ENCODE data around the gene ATP8A1.

Gene ATP8A1

GRCh38 chr4:42366959-42367358, 289.9 kb downstream of the ATP8A1 start:
- no peak for DNase-seq (ENCODE audit: low read depth, low spot score)

DNA sequence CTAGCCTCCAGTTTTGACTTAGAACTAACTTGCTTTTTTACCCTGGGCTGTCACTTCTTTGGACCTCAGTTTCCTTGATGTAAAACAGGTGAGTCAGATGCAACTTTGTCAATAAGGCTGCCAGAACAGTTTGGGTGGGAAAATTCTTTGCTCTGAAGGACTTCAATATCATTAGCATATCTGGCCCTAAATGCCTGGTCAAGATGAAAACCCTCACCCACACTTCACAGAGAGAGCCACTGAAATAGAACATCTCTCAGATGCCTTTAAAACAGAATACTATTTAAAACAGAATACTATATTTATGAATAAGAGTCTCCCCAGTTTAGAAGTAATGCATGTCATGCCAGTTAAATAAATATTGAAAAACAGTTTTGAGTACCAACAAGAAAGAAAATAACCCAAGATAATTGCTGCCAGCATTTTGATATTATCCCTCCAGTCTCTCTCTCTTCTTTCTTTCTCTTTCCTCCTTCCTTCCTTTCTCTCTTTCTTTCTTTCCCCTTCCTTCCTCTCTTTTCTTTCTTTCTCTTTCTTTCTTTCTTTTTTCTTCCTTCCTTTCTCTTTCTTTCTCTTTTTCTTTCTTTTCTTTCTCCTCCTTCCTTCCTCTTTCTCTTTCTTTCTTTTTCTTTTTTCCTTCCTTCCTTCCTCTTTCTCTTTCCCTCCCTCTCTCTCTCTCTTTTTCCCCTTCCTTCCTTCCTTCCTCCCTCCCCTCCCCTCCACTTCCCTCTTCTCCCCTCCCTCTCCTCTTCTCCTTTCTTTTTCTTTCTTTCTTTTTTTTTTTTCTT, 292.4 kb downstream of the ATP8A1 start:
- no peak for DNase-seq (ENCODE audit: low read depth, low spot score)

DNA sequence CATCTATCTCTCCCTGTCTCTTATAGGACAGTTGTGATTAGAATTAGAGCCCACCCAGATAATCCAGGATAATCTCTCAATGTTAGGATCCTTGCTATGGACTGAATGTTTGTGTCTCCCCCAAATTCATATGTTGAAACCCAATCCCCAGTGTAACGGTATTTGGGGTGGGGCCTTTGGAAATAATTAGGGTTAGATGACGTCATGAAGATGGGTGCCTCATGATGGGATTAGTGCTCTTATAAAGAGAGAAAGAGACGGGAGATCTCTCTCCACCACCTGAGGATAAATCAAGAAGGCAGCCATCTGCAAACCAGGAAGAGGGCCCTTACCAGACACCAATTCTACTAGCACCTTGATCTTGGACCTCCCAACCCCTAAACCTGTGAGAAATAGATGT, 293.3 kb downstream of the ATP8A1 start:
- no peak for DNase-seq (ENCODE audit: low read depth, low spot score)

GRCh38 chr4:42362591-42362990, 294.3 kb downstream of the ATP8A1 start:
- no peak for DNase-seq (ENCODE audit: low read depth, low spot score)

- no peak for DNase-seq (ENCODE audit: low read depth, low spot score)
These were observed 295.4 kb downstream of the ATP8A1 start for GRCh38 chr4:42361456-42361855.

DNA sequence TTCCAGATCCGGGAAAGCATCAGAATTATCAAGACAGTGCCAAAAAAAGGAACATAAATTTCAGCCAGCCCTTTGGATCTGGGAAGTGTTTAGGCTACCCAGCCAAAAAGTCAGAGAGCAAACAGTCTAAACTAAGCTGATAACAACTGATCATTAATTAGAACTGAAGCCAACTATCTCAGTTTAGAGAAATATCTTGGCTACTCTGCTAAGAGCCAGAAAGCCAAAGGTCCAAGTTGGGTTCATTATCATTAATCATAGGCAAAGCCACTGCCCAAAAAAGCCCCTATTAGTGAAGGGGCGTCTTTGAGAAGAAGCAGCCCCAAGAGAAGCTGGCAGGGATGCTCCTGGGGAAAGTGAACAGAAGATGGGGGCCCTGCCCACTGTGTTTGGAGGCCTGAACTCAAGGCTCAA, 296.6 kb downstream of the ATP8A1 start:
- DNase-seq (ENCODE audit: low read depth, low spot score): no peak

DNA sequence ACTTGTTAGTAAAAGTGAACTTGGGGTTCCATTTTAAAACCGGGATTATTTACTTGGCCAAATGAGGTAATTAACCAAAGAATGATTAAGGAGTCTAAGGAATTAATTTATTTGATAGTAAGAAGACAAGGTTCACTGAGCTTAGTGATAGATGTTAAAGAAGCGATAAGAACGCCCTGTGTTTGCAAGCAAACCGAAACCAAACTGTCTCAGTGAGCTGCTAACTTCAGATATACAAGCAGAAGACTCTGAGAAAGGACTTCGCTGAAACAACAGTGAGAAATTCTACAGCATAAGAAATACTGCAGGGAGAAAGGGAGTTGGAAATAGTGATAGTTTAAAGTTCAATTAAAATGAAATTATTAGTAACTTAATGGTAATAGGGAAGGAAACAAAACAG, 297.2 kb downstream of the ATP8A1 start:
- DNase-seq (ENCODE audit: low read depth, low spot score): no peak

All from smooth muscle cell of the brain vasculature (primary cell).